HepG2 (cell line): ENCODE data around the gene FNDC3B. TPM values are rescaled to one million over a fixed set of nuclear protein-coding genes. Genes with fewer than 3 reads are reported as not detected.

Experiments used
- ATAC-seq: fragments of 200-7000 bp; cut with Tn5 transposase; 3 replicates; pipeline ENCODE4 v1.9.1; 2020; ENCODE audit warnings: mild to moderate bottlenecking, moderate library complexity
- BruUV-seq: library from RNA; stranded (reverse); fragments of 400-500 nt; replicated peaks from 2 replicates; lab custom pipeline; 2021; lab: Mats Ljungman, UMichigan
- CTCF ChIA-PET: fragments of 300-600 bp; formaldehyde crosslinking; extraction: SDS; loops from one replicate; lab custom pipeline; 2021; ENCODE audit warnings: low total read pairs, inconsistent platforms, low intra/inter-chr PET ratio; lab: Yijun Ruan, JAX
- POLR2A ChIA-PET: fragments of 350-600 bp; sonication (Branson Sonifier 250); formaldehyde crosslinking; loops from one replicate; lab custom pipeline; 2020; ENCODE audit warnings: antibody characterized with exemption, inconsistent platforms; lab: Yijun Ruan, JAX
- DNase-seq: peaks from one replicate; pipeline ENCODE4 v3.0.0-alpha.2; 2015; ENCODE audit warnings: low spot score
- FAIRE-seq: peaks from 3 replicates; lab custom pipeline; 2011; peaks lifted over from hg19 to GRCh38; lab: Jason Lieb, UNC
- H2AFZ ChIP-seq: one replicate; pipeline ENCODE4 v1.6.1; 2011; ENCODE audit warnings: low read length, inconsistent platforms
- H3K27ac ChIP-seq: fragments of 300-600 bp; 3 replicates; pipeline ENCODE4 v1.8.0; 2011; ENCODE audit warnings: mixed run types, mild to moderate bottlenecking, mixed read lengths, low read length, inconsistent platforms; ENCODE audit not compliant: insufficient read depth; ENCODE audit errors: extremely low read length
- H3K27me3 ChIP-seq, 2 experiments: fragments of 200-600 bp in 1 of 2; 2 replicates in 1 of 2; 3 replicates in 1 of 2; pipeline versions ENCODE4 v1.6.0 to v1.8.0; 2011; ENCODE audit warnings: low read length in 2 of 2, mild to moderate bottlenecking in 2 of 2, moderate library complexity in 2 of 2, inconsistent platforms in 1 of 2; ENCODE audit not compliant: insufficient read depth in 2 of 2, control insufficient read depth in 1 of 2
- H3K36me3 ChIP-seq, 2 experiments: fragments of 200-600 bp in 1 of 2; replicated peaks in 1 of 2; 2 replicates in 1 of 2; 3 replicates in 1 of 2; pipeline versions ENCODE4 v1.5.1 to v1.8.0; 2011; ENCODE audit warnings: low read length in 2 of 2, inconsistent platforms in 1 of 2; ENCODE audit not compliant: insufficient read depth in 2 of 2, control insufficient read depth in 1 of 2
- H3K4me1 ChIP-seq: 2 replicates; pipeline ENCODE4 v1.5.1; 2012; ENCODE audit warnings: low read length, inconsistent platforms; ENCODE audit not compliant: insufficient read depth
- H3K4me2 ChIP-seq: 2 replicates; pipeline ENCODE4 v1.6.0; 2011; ENCODE audit warnings: low read depth, low read length, inconsistent platforms
- H3K4me3 ChIP-seq, 3 experiments: fragments of 200-600 bp in 1 of 3; sonication (generic), shearing (Covaris generic) in 1 of 3; replicated peaks in 1 of 3; 2 replicates each; pipeline ENCODE4 v1.5.1; 2011 to 2016; ENCODE audit warnings: low read length in 3 of 3, inconsistent platforms in 2 of 3, low read depth in 2 of 3, mild to moderate bottlenecking in 2 of 3, control low read depth in 1 of 3, mixed read lengths in 1 of 3; ENCODE audit not compliant: insufficient read depth in 1 of 3
- H3K79me2 ChIP-seq: one replicate; pipeline ENCODE4 v1.6.1; 2011; ENCODE audit warnings: low read length, inconsistent platforms; ENCODE audit not compliant: insufficient read depth
- H3K9ac ChIP-seq: 2 replicates; pipeline ENCODE4 v1.6.0; 2011; ENCODE audit warnings: mild to moderate bottlenecking, low read depth, low read length, inconsistent platforms; ENCODE audit not compliant: insufficient read depth
- H3K9me3 ChIP-seq: 2 replicates; pipeline ENCODE4 v1.5.1; 2012; ENCODE audit warnings: mild to moderate bottlenecking, low read length
- H4K20me1 ChIP-seq: 2 replicates; pipeline ENCODE4 v1.6.0; 2011; ENCODE audit warnings: inconsistent platforms, mild to moderate bottlenecking, low read length, moderate library complexity; ENCODE audit not compliant: insufficient read depth
- AGO2 ChIP-seq: fragments of 200-400 bp; formaldehyde crosslinking; optimal IDR thresholded peaks from 2 replicates; pipeline ENCODE3; 2017; ENCODE audit warnings: mild to moderate bottlenecking, low read depth, low read length, moderate library complexity
- DNMT3B ChIP-seq: conservative IDR thresholded peaks from 2 replicates; pipeline ENCODE4 v1.6.1; 2016; ENCODE audit warnings: missing biosample characterization, control low read depth
- EZH2 ChIP-seq: conservative IDR thresholded peaks from 2 replicates; pipeline ENCODE4 v1.6.1; 2012; ENCODE audit warnings: mild to moderate bottlenecking, low read depth, low read length, moderate library complexity
- KMT2A ChIP-seq: sonication (generic); formaldehyde crosslinking; IDR thresholded peaks from 2 replicates; pipeline ENCODE4 v1.4.0; 2020; ENCODE audit warnings: missing genetic modification reagents
- POLR2A ChIP-seq, 2 experiments: IDR thresholded peaks; 2 replicates each; pipeline ENCODE4 v1.6.1; 2011; ENCODE audit warnings: low read depth in 2 of 2, low read length in 2 of 2, mild to moderate bottlenecking in 1 of 2, moderate library complexity in 1 of 2; ENCODE audit not compliant: insufficient read depth in 1 of 2
- RBM22 ChIP-seq: fragments of 200-400 bp; formaldehyde crosslinking; optimal IDR thresholded peaks from 2 replicates; pipeline ENCODE3; 2017; ENCODE audit warnings: mild to moderate bottlenecking, low read length, moderate library complexity
- TBP ChIP-seq: sonication (generic); formaldehyde crosslinking; IDR thresholded peaks from 2 replicates; pipeline ENCODE4 v1.5.0; 2020; ENCODE audit warnings: missing genetic modification reagents
- WIZ ChIP-seq: sonication (generic); formaldehyde crosslinking; IDR thresholded peaks from 2 replicates; pipeline ENCODE4 v1.5.1; 2020; ENCODE audit warnings: mild to moderate bottlenecking, missing genetic modification reagents
- ZNF121 ChIP-seq: sonication (generic); formaldehyde crosslinking; IDR thresholded peaks from 2 replicates; pipeline ENCODE4 v1.5.0; 2020; ENCODE audit warnings: mild to moderate bottlenecking, missing genetic modification reagents
- ZNF331 ChIP-seq: sonication (generic); formaldehyde crosslinking; IDR thresholded peaks from 2 replicates; pipeline ENCODE4 v1.4.0; 2020; ENCODE audit warnings: missing genetic modification reagents
- WGBS: methylation state at CpG from one replicate; pipeline ENCODE4 v1.1.6; 2017; ENCODE audit warnings: low lambda C conversion rate; 5-methylcytosine and 5-hydroxymethylcytosine counted together
- in situ Hi-C: cut with HindIII; loops from 2 replicates; pipeline ENCODE4 v1.10.0; 2017; ENCODE audit warnings: low pct_unique_long_range_greater_than_20kb; ENCODE audit not compliant: extremely low pct_ligation_motif_present
- intact Hi-C: fragments of 100-400 bp; cut with micrococcal nuclease; formaldehyde crosslinking; loops from one replicate; pipeline ENCODE4 v1.10.0; 2022; ENCODE audit not compliant: unreplicated experiment
- polyA plus RNA-seq, 8 experiments: library from polyadenylated mRNA; depleted of rRNA in 3 of 8; stranded (reverse) in 7 of 8; unstranded in 1 of 8; fragments of >200 nt; fragmentation: Illumina TruSeq in 4 of 8; extraction: Trizol in 4 of 8; gene quantifications; 2 replicates each; pipeline versions ENCODE4 v1.2.1 to v1.2.3, GENCODE V29; 2011 to 2016; ENCODE audit warnings: low read depth in 4 of 8, missing spikeins in 1 of 8, mixed read lengths in 1 of 8; ENCODE audit not compliant: insufficient read depth in 1 of 8
- total RNA-seq, 5 experiments: library from RNA; depleted of rRNA; stranded (reverse); fragments of >200 nt; fragmentation: Illumina TruSeq; extraction: Trizol; gene quantifications; 2 replicates each; pipeline ENCODE4 v1.2.3, GENCODE V29; 2016; ENCODE audit warnings: low read depth in 1 of 5
- TF ChIP-seq, protein P1 (sequence below): sonication (generic); formaldehyde crosslinking; IDR thresholded peaks from 2 replicates; pipeline ENCODE4 v1.4.0; 2020; ENCODE audit warnings: missing genetic modification reagents

Gene FNDC3B
- total and polyA plus RNA-seq, 2 of the 13 experiments (the other 11 are each of a cell fraction or from before 2014, with no cell fraction given), result 74.8 to 103 TPM

DNA sequence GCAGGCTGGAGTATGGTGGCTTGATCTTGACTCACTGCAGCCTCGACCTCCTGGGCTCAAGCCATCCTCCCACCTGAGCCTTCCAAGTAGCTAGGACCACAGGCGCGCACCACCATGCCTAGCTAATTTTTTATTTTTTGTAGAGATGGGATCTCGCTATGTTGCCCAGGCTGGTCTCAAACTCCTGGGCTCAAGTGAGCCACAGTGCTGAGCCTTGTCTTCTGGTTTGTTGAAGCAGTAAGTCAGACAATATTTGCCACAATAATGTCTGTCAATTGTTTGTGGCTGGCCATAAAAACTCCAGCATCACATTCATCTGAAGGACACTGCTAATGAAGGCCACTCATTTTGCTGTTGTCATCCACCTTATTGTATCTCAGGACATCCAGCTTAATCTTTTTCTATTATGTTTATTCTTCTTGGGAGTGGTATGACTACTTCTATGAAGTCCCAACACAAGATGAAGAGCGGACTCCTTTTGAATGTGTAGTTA lies 185.9 kb downstream of the FNDC3B start:
- ChIA-PET POLR2A (no interaction called here), CTCF (no interaction called here)
- Histone ChIP-seq H4K20me1 (peaks cover 97% of the 10 kb centered on the region), H3K9me3 (no peaks in the 10 kb centered on the region), H3K36me3 (peaks cover 13 to 50% of the 10 kb centered on the region in 2 experiments), H3K79me2 (peaks cover 94% of the 10 kb centered on the region), H3K27me3 (no peaks in the 10 kb centered on the region), H2AFZ (no peak overlapping the region), H3K4me2 (no peak overlapping the region), H3K4me1 (peaks cover 54% of the 10 kb centered on the region), H3K27ac (peak overlapping the region; percentile 12), H3K4me3 (no peak overlapping the region), H3K9ac (no peak overlapping the region)
- WGBS, result 92% methylated on average over 5 of the region's 5 CpGs
- ATAC-seq, result peak; percentile 13
- TF ChIP-seq, protein P1, sequence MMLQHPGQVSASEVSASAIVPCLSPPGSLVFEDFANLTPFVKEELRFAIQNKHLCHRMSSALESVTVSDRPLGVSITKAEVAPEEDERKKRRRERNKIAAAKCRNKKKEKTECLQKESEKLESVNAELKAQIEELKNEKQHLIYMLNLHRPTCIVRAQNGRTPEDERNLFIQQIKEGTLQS (CRISPR knock-in tag), result no peak
- TF ChIP-seq ZNF331 (CRISPR knock-in tag) (0 out of 2 replicates have a peak, but pooled peaks have one; percentile 11), DNMT3B (no peak), EZH2 (no peak), AGO2 (peak; percentile 9), WIZ (no peak), RBM22 (peak; percentile 92), ZNF121 (CRISPR knock-in tag) (peak; percentile 90), TBP (CRISPR knock-in tag) (no peak)
- in situ Hi-C loops, result no loop called here
- no TSS peak for BruUV-seq
- intact Hi-C loops, result no loop called here
- no peak for FAIRE-seq
- DNase-seq, result no peak

DNA sequence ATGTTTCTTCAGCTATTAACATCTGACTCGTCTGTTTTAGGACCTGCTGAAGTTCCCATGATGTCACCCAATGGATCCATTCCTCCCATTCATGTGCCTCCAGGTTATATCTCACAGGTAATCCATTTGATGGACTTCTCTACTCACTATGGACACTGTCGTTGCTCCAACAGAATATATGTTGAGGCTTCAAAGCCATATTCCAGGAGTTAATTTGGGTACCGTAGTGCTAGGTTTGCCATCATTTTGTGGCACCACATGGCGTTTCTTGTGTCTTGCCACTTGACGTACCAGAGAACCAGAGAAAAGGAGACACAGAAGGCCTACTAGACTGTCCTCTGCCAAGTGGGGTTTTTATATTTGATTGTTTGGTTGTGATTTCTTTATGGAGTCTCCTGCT lies 187.5 kb downstream of the FNDC3B start:
- DNase-seq (no peak), ATAC-seq (no peak), FAIRE-seq (no peak)
- Histone ChIP-seq H3K9me3 (no peaks in the 10 kb centered on the region), H2AFZ (no peak overlapping the region), H4K20me1 (peaks cover 96% of the 10 kb centered on the region), H3K9ac (no peak overlapping the region), H3K4me1 (peaks cover 51% of the 10 kb centered on the region), H3K4me3 (no peak overlapping the region), H3K27me3 (no peaks in the 10 kb centered on the region), H3K4me2 (no peak overlapping the region), H3K36me3 (peaks cover 18 to 63% of the 10 kb centered on the region in 2 experiments), H3K27ac (no peak overlapping the region), H3K79me2 (peaks cover 92% of the 10 kb centered on the region)
- intact Hi-C loops (no loop called here), in situ Hi-C loops (no loop called here)
- ChIA-PET POLR2A (no interaction called here), CTCF (no interaction called here)
- BruUV-seq, result no TSS peak
- WGBS, result 94% methylated on average over 5 of the region's 5 CpGs
- TF ChIP-seq RBM22 (peak; percentile 98), POLR2A (IDR thresholded peaks at IDR 0.05; ENCODE audit: insufficient read depth in 1 of 2, low read depth in 2 of 2, low read length in 2 of 2) (0 out of 4 replicates have a peak, but pooled peaks of 1 of the 2 experiments have one; percentile 22), KMT2A (CRISPR knock-in tag) (no peak)
